T-cell (primary cell): Measurements from ENCODE around the gene TMEM9. TPM values are rescaled to one million over a fixed set of nuclear protein-coding genes. Genes with fewer than 3 reads are reported as not detected.

Experiments
- ATAC-seq, 4 experiments: fragments of 200-7000 bp in 3 of 4; fragments of 150-1000 bp in 1 of 4; cut with Tn5 transposase; replicated peaks in 1 of 4; 1 replicate in 3 of 4; 2 replicates in 1 of 4; pipeline ENCODE4 v1.10.0; 2021; ENCODE audit warnings: moderate library complexity in 3 of 4, mild to moderate bottlenecking in 2 of 4, moderate number of reproducible peaks in 1 of 4
- CTCF ChIA-PET, 2 donors: fragments of 300-600 bp; sonication (Branson Sonifier 250); formaldehyde crosslinking; loops; one replicate each; lab custom pipeline; 2022; ENCODE audit warnings: antibody characterized with exemption in 2 of 2; lab: Charles Lee
- POLR2A ChIA-PET, 2 donors: fragments of 300-600 bp; sonication (Branson Sonifier 250); formaldehyde crosslinking; loops; one replicate each; lab custom pipeline; 2022; ENCODE audit warnings: antibody characterized with exemption in 2 of 2; lab: Charles Lee
- DNase-seq, 35 experiments: peaks; one replicate each; pipeline versions ENCODE4 v3.0.0 to v3.0.0-alpha.2; 2013 to 2023
- H3K27ac ChIP-seq: one replicate; pipeline ENCODE4 v1.5.1; 2013; ENCODE audit warnings: low read length
- H3K27me3 ChIP-seq, 2 experiments: replicated peaks in 1 of 2; 1 replicate in 1 of 2; 2 replicates in 1 of 2; pipeline versions ENCODE4 v1.6.1 to v1.7.0; 2013; ENCODE audit warnings: low read length in 1 of 2, mixed read lengths in 1 of 2; ENCODE audit not compliant: control insufficient read depth in 2 of 2, insufficient read depth in 2 of 2; ENCODE audit errors: extremely low read depth in 1 of 2
- H3K36me3 ChIP-seq, 2 donors: 1 replicate in 1 of 2; 2 replicates in 1 of 2; pipeline versions ENCODE4 v1.6.1 to v1.7.0; 2013; ENCODE audit warnings: low read length in 1 of 2; ENCODE audit not compliant: control insufficient read depth in 2 of 2, insufficient read depth in 1 of 2; ENCODE audit errors: extremely low read depth in 1 of 2
- H3K4me1 ChIP-seq, 2 experiments: 1 replicate in 1 of 2; 2 replicates in 1 of 2; pipeline versions ENCODE4 v1.6.1 to v1.7.0; 2013; ENCODE audit warnings: low read length in 2 of 2, mixed read lengths in 1 of 2; ENCODE audit not compliant: insufficient read depth in 2 of 2, control insufficient read depth in 1 of 2; ENCODE audit errors: extremely low read depth in 1 of 2
- H3K4me3 ChIP-seq, 2 donors: 1 replicate in 1 of 2; 2 replicates in 1 of 2; pipeline versions ENCODE4 v1.5.1 to v1.7.0; 2013; ENCODE audit warnings: mild to moderate bottlenecking in 2 of 2, low read length in 1 of 2, moderate library complexity in 1 of 2; ENCODE audit not compliant: control insufficient read depth in 1 of 2; ENCODE audit errors: extremely low read depth in 1 of 2
- H3K9me3 ChIP-seq: 2 replicates; pipeline ENCODE4 v1.7.0; 2013
- H3K27ac Mint-ChIP-seq, 2 donors: one replicate each; pipeline ENCODE4 v1.8.0; 2020 to 2021; ENCODE audit warnings: mild to moderate bottlenecking in 2 of 2, mixed read lengths in 2 of 2
- H3K27me3 Mint-ChIP-seq, 2 donors: one replicate each; pipeline ENCODE4 v1.8.0; 2021 to 2022; ENCODE audit warnings: mixed read lengths in 2 of 2
- H3K36me3 Mint-ChIP-seq: one replicate; pipeline ENCODE4 v1.8.0; 2021; ENCODE audit warnings: mixed read lengths
- H3K4me1 Mint-ChIP-seq, 3 donors: one replicate each; pipeline ENCODE4 v1.8.0; 2020 to 2022; ENCODE audit warnings: mixed read lengths in 3 of 3, mild to moderate bottlenecking in 1 of 3
- H3K4me3 Mint-ChIP-seq, 3 donors: one replicate each; pipeline ENCODE4 v1.8.0; 2020 to 2022; ENCODE audit warnings: mild to moderate bottlenecking in 3 of 3, mixed read lengths in 3 of 3, moderate library complexity in 3 of 3
- H3K9me3 Mint-ChIP-seq, 3 donors: one replicate each; pipeline ENCODE4 v1.8.0; 2020 to 2022; ENCODE audit warnings: mixed read lengths in 3 of 3
- WGBS: methylation state at CpG from one replicate; pipeline ENCODE4 v1.1.5; 2013; ENCODE audit warnings: missing lambda C conversion rate; ENCODE audit not compliant: insufficient coverage; 5-methylcytosine and 5-hydroxymethylcytosine counted together
- total RNA-seq, 35 experiments: library from RNA in 6 of 35; stranded (reverse) in 6 of 35; fragments of 120-200 nt in 1 of 35; gene quantifications; one replicate each; pipeline versions ENCODE4 v1.2.1 to v1.2.4 and lab custom pipeline; 2013 to 2026

TMEM9 gene
- total RNA-seq, 5 donors from 2014 or later (not counting 1 experiment from before 2014, with no cell fraction given) = 15.5 to 22.2 (median 17.7) TPM

DNA sequence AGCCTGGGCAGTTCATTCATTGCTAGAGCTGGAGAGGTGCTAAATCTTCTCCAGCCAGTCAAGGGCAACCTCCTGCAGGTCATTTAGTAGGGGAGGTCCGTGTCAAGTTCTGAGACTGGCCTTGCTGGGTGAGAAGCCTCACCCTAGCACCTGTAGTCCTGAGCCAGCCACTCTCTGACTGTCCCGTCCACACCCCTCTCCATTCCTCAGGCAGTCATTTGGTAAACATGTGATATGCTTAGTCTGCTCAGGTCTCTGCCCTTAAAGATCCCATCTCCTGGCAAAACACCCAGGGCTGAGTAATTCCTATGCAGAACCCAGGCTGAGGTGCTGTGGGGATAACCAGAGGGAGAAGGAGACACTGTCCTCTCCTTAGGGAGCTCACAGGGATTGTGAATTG is 22.7 kb upstream of the TMEM9 start:
- Histone ChIP-seq H3K36me3 (no peaks in the 10 kb centered on the region), H3K9me3 (no peaks in the 10 kb centered on the region), H3K4me1 (peaks cover 0 to 2% of the 10 kb centered on the region in 2 experiments), H3K27ac (no peak overlapping the region), H3K4me3 (no peak overlapping the region), H3K27me3 (peaks cover 3 to 22% of the 10 kb centered on the region in 2 experiments)
- no peak overlapping the region for H3K4me3 Mint-ChIP-seq
- peaks cover 37% of the 10 kb centered on the region in 2 donors for H3K27me3 Mint-ChIP-seq
- POLR2A ChIA-PET = no interaction called here
- CTCF ChIA-PET = no interaction called here
- H3K4me1 Mint-ChIP-seq = peaks cover 0 to under 1% (median 0%) of the 10 kb centered on the region in 3 donors
- no CpG with 5 or more reads among the region's 2 CpGs for WGBS
- DNase-seq (no peak), ATAC-seq (no peak)
- H3K9me3 Mint-ChIP-seq = peaks cover 0 to 9% (median 6%) of the 10 kb centered on the region in 3 donors
- H3K27ac Mint-ChIP-seq = no peak overlapping the region
- H3K36me3 Mint-ChIP-seq = no peaks in the 10 kb centered on the region

DNA sequence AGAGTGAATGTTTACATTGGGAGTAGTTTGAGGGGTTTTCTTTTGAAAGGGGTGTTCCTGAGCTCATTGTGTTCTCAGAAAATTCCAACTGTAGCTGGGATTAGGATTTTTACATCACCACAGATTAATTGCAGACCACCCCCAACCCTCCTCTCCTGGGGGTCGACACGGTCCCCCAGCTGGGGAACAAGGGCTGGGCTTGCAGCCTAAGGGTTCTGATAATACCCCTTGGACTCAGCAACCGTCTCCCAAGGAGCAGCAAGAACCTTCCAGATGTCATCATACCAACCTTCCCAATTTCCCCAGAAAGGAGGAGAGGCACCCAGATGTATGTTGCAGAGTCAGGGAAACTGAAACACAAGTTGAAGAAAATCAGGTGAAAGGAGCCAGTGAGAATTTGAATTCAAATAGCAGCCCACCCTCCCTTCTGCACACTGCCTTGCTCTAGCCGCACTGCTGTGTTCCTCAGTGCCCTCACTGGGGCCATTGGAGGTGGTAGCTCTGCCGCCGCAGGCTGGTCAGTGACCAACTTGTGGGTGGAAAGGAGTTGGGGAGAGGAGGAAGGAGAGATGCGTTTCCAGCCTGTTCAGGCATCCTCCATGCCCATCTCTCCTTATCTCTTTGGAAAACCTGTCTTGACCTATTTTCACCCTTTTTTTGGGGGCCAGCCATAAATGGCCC is 21.7 kb upstream of the TMEM9 start:
- no peak overlapping the region for H3K27ac Mint-ChIP-seq
- 54% methylated on average over 2 of the region's 7 CpGs for WGBS
- ATAC-seq (no peak), DNase-seq (no peak)
- Histone ChIP-seq H3K27ac (no peak overlapping the region), H3K9me3 (no peaks in the 10 kb centered on the region), H3K27me3 (peaks cover 3 to 28% of the 10 kb centered on the region in 2 experiments), H3K4me3 (no peak overlapping the region), H3K36me3 (no peaks in the 10 kb centered on the region), H3K4me1 (peaks cover 0 to 11% of the 10 kb centered on the region in 2 experiments)
- peaks cover 6 to 9% (median 7%) of the 10 kb centered on the region in 3 donors for H3K4me1 Mint-ChIP-seq
- ChIA-PET CTCF (interaction anchor here in 1 of 2 donors (1.1 kb wide), 1 partner anchor 49 kb away, joined by 3 read pairs; no protein-coding TSS in a partner anchor), POLR2A (no interaction called here)
- H3K36me3 Mint-ChIP-seq = no peaks in the 10 kb centered on the region
- H3K4me3 Mint-ChIP-seq = no peak overlapping the region
- H3K27me3 Mint-ChIP-seq = peaks cover 33 to 35% of the 10 kb centered on the region in 2 donors
- H3K9me3 Mint-ChIP-seq = peaks cover 0 to 9% (median 6%) of the 10 kb centered on the region in 3 donors

DNA sequence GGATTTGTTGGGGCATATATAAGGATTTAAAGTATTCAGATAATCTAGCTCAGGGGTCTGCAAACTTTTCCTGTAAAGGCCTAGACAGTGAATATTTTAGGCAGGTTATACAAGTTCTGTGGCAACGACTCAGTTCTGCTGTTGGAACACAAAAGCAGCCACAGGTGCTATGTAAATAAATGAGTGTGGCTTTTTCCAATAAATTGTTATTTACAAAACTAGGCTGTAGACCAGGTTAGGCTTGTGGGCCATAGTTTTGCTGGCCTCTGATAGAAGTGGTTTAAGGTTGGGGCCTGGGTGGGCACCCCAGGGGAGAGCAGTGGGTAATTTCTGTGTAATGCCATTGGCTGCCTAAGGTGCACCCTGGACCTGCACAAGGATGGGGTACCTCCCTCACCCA is 19.5 kb upstream of the TMEM9 start:
- H3K27ac Mint-ChIP-seq = no peak overlapping the region

DNA sequence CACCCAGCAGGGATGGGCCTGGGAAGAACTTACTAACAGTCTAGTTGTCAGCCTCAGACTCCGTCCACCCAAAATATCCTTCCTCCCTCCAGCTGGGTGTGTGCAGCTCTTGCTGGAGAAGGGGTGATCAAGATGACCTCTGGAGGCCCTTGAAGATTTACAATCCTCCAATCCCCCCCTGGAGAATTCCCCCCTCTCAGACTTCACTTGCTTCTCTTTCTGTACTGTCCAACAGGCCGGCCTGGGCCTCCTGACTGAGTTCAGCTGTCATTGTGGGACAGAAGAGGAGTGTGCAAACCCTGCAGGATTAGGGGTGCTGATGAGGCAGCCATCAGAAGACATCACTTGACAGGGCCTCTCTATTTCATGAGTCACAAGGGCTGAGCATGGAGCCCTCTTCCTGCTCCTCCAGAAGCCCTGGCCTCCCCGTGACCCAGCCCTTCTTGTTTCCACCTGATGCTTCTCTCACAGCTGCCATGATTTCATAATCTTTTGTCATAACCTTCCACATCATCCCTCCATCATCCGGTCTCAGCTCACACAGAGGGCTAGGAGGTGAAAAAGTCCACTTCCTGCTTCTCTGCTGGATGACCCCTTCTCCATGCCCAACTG is 18.8 kb upstream of the TMEM9 start:
- H3K27ac Mint-ChIP-seq = no peak overlapping the region
- H3K27me3 Mint-ChIP-seq = peaks cover 15 to 19% of the 10 kb centered on the region in 2 donors
- H3K4me1 ChIP-seq = peaks cover 0 to 18% of the 10 kb centered on the region in 2 experiments
- no peak overlapping the region for H3K4me3 ChIP-seq
- H3K4me1 Mint-ChIP-seq = peaks cover 6 to 16% (median 8%) of the 10 kb centered on the region in 3 donors
- no peaks in the 10 kb centered on the region for H3K9me3 ChIP-seq
- ChIA-PET CTCF (no interaction called here), POLR2A (no interaction called here)
- H3K27me3 ChIP-seq = peaks cover 7 to 31% of the 10 kb centered on the region in 2 experiments
- no peaks in the 10 kb centered on the region for H3K36me3 Mint-ChIP-seq
- DNase-seq (no peak), ATAC-seq (no peak)
- H3K27ac ChIP-seq = no peak overlapping the region
- H3K36me3 ChIP-seq = no peaks in the 10 kb centered on the region
- WGBS = 63% methylated on average over 2 of the region's 4 CpGs
- H3K4me3 Mint-ChIP-seq = no peak overlapping the region
- no peaks in the 10 kb centered on the region for H3K9me3 Mint-ChIP-seq

More for the DNA sequence above, 19.5 kb upstream of the TMEM9 start:
- Mint-ChIP-seq H3K36me3 (no peaks in the 10 kb centered on the region), H3K9me3 (peaks cover 0 to 2% (median under 1%) of the 10 kb centered on the region in 3 donors), H3K4me1 (peaks cover 6 to 16% (median 8%) of the 10 kb centered on the region in 3 donors), H3K27me3 (peaks cover 19 to 24% of the 10 kb centered on the region in 2 donors), H3K4me3 (no peak overlapping the region)
- Histone ChIP-seq H3K27me3 (peaks cover 7 to 31% of the 10 kb centered on the region in 2 experiments), H3K9me3 (no peaks in the 10 kb centered on the region), H3K27ac (no peak overlapping the region), H3K36me3 (no peaks in the 10 kb centered on the region), H3K4me3 (no peak overlapping the region), H3K4me1 (peaks cover 0 to 18% of the 10 kb centered on the region in 2 experiments)
- WGBS = no CpG with 5 or more reads among the region's 1 CpG
- ATAC-seq (no peak), DNase-seq (no peak)
- ChIA-PET CTCF (no interaction called here), POLR2A (no interaction called here)

DNA sequence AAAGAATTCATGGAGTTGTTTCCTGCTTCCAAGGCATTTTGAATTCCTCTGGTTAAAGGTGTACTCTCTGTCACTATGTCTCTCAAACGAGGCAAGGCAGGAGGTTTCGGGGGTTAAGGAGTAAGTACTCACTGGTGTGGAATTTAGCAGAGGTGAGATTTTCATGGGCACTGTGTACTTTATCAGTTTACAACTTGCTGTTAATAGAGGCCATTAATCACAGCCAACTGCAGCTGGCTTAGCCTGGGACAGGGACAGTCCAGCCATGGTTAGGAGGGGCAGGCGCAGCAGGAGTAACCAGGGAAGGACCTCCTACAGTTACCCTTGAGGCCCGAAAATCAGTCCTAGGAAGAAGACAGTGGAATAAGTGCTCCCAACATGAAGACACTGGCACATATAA is 18.1 kb upstream of the TMEM9 start:
- Mint-ChIP-seq H3K27ac (no peak overlapping the region), H3K36me3 (no peaks in the 10 kb centered on the region), H3K27me3 (peaks cover 9 to 17% of the 10 kb centered on the region in 2 donors), H3K4me1 (peaks cover 6 to 16% (median 8%) of the 10 kb centered on the region in 3 donors), H3K9me3 (no peaks in the 10 kb centered on the region), H3K4me3 (peak overlapping the region; percentile 31 to 81 (median 79))
- Histone ChIP-seq H3K27me3 (peaks cover 6 to 31% of the 10 kb centered on the region in 2 experiments), H3K27ac (no peak overlapping the region), H3K4me3 (no peak overlapping the region), H3K4me1 (peaks cover 0 to 18% of the 10 kb centered on the region in 2 experiments), H3K36me3 (no peaks in the 10 kb centered on the region), H3K9me3 (no peaks in the 10 kb centered on the region)
- ChIA-PET POLR2A (no interaction called here), CTCF (no interaction called here)
- ATAC-seq (no peak), DNase-seq (no peak)
- 83% methylated on average over 2 of the region's 4 CpGs for WGBS
